ENCODE results near the gene SLC2A13.

DNA sequence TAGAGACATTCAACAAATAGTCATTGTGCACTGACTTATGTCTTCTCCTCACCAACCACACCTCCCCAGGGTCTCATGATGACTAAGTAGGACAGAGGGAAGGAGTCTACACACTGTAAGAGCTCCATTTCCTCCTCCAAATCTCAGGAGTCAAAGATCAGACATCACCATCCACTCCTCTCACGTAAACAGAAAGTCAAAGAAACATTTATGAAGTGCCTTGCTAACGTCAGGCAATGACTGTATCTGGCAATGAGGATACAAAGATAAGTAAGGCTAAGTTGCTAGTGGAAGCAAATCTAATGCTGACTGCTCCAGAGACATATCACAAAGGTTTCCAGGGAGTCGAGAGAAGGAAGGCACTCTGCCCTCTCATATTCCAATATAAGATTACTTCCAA is 88.9 kb downstream of the SLC2A13 start:
- TF ChIP-seq, protein P1, sequence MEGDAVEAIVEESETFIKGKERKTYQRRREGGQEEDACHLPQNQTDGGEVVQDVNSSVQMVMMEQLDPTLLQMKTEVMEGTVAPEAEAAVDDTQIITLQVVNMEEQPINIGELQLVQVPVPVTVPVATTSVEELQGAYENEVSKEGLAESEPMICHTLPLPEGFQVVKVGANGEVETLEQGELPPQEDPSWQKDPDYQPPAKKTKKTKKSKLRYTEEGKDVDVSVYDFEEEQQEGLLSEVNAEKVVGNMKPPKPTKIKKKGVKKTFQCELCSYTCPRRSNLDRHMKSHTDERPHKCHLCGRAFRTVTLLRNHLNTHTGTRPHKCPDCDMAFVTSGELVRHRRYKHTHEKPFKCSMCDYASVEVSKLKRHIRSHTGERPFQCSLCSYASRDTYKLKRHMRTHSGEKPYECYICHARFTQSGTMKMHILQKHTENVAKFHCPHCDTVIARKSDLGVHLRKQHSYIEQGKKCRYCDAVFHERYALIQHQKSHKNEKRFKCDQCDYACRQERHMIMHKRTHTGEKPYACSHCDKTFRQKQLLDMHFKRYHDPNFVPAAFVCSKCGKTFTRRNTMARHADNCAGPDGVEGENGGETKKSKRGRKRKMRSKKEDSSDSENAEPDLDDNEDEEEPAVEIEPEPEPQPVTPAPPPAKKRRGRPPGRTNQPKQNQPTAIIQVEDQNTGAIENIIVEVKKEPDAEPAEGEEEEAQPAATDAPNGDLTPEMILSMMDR (IDR thresholded peaks at IDR 0.05) = no peak
- no peak for TF ChIP-seq POLR2A (IDR thresholded peaks at IDR 0.05)
